SU-DHL-6 (cell line): ENCODE measurements around the gene PRKCE.

Source experiments
- CTCF ChIP-seq: fragments of 200-600 bp; sonication (generic); IDR thresholded peaks from one replicate; pipeline ENCODE4 v1.5.1; 2017; ENCODE audit warnings: antibody characterized with exemption, mild to moderate bottlenecking, low read length, moderate library complexity; ENCODE audit not compliant: insufficient read depth, poor library complexity, severe bottlenecking
- EZH2phosphoT487 ChIP-seq: fragments of 200-600 bp; sonication (generic), shearing (Covaris generic); conservative IDR thresholded peaks from 2 replicates; pipeline ENCODE4 v1.6.1; 2018; ENCODE audit warnings: mild to moderate bottlenecking, antibody characterized with exemption, low read length, moderate library complexity, mixed read lengths

- no peak for TF ChIP-seq EZH2phosphoT487
- TF ChIP-seq CTCF, result no peak
Observed at GRCh38 chr2:46162329-46163097, 511.0 kb downstream of the PRKCE start.
